HG02678 (cell line): ENCODE data around the gene LNPEP.

Experiments used
- ATAC-seq: cut with Tn5 transposase; IDR thresholded peaks from one replicate; pipeline ENCODE4 v1.9.1; 2021; ENCODE audit warnings: mild to moderate bottlenecking, moderate library complexity; ENCODE audit not compliant: unreplicated experiment

LNPEP gene

DNA sequence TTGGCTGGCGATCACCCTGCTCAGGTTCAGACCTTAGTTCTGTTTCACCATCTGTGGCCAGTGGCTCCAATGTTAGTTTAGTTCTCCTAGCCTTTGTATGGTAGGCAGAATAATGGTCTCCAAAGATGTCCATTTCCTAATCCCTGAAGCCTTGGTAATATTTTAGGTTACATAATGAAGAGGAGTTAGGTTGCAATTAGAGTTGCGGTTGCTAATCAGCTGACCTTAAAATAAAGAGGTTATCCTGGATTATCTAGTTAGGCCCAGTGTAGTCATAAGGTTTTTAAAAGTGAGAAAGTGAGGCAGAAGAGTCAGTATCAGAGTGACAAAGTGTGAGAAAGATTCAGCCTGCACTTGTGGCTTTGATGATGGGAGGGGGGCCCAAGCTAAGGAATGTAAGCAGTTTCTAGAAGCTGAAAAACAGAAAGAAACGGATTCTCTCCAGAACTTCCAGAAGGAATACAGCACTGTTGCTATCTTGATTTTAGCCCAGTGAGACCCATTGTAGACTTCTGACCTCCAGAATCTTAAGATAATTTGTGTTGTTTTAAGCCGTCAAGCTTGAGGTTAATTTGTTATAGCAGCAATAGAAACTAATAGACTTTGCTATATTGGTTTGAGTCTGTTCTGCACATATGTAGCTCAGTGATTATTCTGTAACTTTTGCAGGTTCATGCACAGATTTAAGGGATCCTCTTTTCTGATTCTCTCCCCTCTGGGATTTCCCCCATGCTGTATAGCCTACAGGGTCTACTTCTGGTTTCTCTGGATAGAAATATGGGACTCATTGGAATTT lies 21.6 kb downstream of the LNPEP start:
- ATAC-seq, result peak; percentile 43

GRCh38 chr5:96958977-96959376 lies 23.1 kb downstream of the LNPEP start:
- no peak for ATAC-seq

GRCh38 chr5:96961053-96961452 lies 25.2 kb downstream of the LNPEP start:
- peak; percentile 42 for ATAC-seq

DNA sequence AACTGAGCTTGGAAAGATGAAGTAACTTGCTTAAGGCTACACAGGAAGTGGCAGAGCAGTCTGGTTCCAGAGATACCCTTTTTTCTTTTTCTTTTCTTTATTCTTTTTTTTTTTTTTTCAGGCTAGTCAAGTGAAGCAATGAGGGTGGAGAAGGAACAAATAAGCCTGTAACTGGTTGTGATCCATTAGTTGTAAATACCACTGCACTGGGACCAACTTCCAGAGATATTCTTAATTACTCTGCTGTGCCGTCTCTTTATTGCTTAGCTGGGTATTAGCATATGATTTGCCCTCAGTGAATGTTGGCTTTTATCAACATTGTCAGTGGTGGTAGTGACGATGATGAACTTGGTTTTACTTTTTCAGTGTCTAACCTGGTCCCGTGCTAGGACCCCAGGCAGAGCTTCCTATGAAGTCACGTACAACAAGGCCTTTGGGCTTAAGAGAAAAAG lies 26.7 kb downstream of the LNPEP start:
- no peak for ATAC-seq

DNA sequence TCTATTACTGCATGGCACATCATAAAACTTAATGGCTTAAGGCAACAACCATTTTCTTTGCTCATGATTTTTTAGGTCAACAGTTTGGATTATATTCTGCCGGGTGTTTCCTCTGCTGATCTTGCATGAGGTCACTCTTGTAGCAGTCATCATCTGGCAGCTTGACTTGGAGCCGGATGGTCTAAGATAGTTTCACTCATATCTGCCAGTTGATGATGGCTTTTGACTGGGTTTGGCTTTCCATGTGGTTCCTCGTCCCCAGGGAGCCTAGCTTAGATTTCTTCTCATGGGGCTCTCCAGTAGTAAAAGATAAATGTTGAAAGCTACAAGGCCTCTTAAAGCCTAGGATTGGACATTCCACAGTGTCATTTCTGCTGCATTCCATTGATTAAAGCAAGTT lies 27.4 kb downstream of the LNPEP start:
- ATAC-seq, result peak; percentile 75

DNA sequence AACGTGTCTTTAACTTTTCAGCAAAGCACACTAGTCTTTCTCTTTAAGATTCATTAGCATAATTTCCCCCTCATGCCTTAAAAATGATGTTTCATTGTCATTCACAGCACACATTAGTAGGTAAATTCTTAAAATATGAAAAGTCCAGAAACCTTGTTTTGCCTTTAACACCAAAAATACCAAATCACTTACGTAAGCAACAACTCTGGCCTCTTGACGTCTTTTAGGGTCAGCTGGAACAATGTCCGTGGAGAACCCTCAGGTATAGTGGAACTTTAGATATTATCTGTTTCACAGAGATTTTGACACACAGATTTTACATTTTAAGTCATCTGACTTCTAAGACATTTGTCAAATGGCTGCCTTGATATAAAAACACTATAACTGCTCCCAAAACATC lies 30.9 kb downstream of the LNPEP start:
- ATAC-seq, result no peak

- ATAC-seq, result no peak
These were observed 31.5 kb downstream of the LNPEP start for GRCh38 chr5:96967400-96967799.

GRCh38 chr5:96968074-96968473 lies 32.2 kb downstream of the LNPEP start:
- ATAC-seq, result no peak

- no peak for ATAC-seq
These were observed 32.7 kb downstream of the LNPEP start for GRCh38 chr5:96968614-96969013.

DNA sequence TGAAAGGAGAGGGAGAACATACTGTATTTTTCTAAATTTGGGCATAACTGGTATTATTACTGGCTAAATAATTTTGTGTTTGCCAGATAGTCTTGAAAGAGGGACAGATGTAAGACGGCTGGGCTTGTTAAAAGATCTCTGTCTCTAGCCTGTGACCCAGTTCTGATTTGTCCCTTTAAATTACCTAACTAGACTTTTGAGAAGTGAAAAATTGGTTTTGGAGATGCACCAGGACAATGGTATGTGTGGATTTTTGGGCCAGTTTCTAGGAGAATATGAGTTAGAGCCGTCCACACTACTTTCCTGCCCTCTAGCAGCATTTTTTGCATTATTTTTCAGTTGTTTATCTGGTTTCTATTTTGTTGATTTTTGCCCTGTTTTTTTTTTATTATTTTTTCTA lies 33.5 kb downstream of the LNPEP start:
- ATAC-seq, result no peak

GRCh38 chr5:96972599-96973334 lies 36.9 kb downstream of the LNPEP start:
- no peak for ATAC-seq

DNA sequence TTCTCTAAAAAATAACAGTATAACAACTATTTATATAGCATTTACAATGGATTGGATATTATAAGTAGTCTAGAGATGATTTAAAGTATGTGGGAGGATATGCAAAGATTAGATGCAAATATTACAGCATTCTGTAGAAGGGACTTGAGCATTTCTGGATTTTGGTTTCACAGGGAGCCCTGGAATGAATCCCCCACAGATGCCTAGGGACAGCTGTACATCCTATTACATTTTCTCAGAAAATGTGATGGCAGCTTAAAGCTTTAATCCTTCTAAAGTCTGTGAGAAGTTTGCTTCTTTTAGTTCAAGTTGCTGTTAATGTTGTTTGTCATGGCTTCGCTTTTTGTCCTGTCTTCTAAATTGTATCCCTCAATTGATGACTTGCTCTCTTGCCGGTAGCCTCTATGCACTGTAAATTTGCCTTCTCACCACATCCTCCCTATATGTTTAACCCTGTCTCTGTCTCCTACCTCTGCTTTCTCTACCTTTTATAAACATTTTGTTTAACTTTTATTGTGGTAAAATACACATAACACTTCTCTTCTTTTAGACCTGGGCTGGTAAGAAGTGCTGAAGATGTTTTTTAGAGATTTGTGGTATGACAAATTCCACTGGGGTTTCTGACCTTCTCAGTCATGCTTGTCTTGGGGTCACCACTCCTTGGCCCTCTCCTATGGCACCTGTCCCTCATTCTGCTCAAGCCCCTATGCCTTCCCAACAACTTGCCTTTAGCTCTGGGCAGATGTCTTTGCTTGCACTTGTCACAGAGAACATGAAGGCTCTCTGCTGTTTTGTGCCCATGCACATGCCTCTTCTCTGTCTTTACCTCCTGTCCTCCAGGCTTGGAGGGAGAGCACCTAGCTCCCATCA lies 37.9 kb downstream of the LNPEP start:
- ATAC-seq, result no peak

GRCh38 chr5:96975656-96976055 lies 39.8 kb downstream of the LNPEP start:
- ATAC-seq, result no peak

DNA sequence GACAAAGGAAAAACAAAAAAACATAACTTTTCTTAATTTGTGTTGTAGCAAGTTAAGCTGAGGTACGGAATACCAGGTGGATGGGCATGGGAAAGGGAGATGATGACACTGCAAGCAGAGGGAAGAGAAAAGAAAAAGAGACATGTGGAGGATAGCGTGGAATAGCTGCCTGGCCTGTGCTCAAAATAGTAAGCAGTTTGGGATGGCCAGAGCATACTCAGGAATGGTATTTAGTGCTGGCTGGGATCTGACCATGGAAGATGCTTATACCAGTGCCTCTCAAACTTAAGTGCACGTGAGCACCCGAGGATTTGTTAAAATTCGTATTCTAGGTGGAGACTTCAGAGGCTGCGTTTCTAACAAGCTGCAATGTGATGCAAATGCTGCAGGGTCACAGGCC lies 41.3 kb downstream of the LNPEP start:
- no peak for ATAC-seq

GRCh38 chr5:96978812-96979449 lies 43.1 kb downstream of the LNPEP start:
- ATAC-seq, result no peak

GRCh38 chr5:96984506-96985192 lies 48.8 kb downstream of the LNPEP start:
- ATAC-seq, result peak; percentile 53

- ATAC-seq, result no peak
These were observed 50.6 kb downstream of the LNPEP start for GRCh38 chr5:96986450-96986849.

- no peak for ATAC-seq
These were observed 54.2 kb downstream of the LNPEP start for GRCh38 chr5:96990102-96990501.

- no peak for ATAC-seq
These were observed 55.8 kb downstream of the LNPEP start for GRCh38 chr5:96991708-96992107.

DNA sequence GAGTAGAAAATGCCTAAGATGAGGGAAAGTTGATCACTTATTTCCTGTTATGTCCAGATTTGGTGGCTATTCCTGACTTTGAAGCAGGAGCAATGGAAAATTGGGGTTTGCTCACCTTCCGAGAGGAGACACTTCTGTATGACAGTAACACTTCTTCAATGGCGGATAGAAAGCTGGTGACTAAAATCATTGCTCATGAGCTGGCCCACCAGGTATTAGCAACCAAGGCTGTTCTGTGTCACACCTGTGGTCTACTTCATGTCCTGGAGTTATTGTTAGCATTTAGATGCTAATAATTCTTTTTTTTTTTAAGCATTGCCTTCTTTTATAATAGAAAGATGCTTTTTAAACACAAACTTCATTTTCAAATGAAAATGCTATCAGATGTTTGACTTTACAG lies 57.9 kb downstream of the LNPEP start:
- no peak for ATAC-seq
